ENCODE results near the gene EPS15.

DNA sequence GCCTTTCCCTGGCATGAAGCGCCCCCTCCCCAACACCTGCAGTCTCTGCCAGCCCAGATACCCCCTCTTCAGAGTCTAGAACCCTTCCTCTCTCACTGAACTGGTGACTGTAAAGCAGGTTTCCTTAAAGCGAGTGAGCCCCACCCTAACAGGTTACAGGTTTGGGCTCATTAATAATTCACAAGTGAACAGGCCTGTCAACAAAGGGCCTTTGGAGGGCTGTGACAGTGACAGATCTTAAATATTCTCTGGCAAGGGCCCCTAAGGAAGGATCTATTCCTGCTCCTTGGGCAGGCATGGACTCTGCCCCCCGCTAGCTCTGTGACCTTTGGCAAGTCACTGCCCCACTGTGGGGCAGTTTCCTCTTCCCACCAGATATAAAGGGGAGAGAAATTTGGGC is 183.1 kb downstream of the EPS15 start:
- TF ChIP-seq EZH2 (IDR thresholded peaks at IDR 0.05; ENCODE audit: low read length, unreplicated experiment): no peak
- TF ChIP-seq, protein P1, sequence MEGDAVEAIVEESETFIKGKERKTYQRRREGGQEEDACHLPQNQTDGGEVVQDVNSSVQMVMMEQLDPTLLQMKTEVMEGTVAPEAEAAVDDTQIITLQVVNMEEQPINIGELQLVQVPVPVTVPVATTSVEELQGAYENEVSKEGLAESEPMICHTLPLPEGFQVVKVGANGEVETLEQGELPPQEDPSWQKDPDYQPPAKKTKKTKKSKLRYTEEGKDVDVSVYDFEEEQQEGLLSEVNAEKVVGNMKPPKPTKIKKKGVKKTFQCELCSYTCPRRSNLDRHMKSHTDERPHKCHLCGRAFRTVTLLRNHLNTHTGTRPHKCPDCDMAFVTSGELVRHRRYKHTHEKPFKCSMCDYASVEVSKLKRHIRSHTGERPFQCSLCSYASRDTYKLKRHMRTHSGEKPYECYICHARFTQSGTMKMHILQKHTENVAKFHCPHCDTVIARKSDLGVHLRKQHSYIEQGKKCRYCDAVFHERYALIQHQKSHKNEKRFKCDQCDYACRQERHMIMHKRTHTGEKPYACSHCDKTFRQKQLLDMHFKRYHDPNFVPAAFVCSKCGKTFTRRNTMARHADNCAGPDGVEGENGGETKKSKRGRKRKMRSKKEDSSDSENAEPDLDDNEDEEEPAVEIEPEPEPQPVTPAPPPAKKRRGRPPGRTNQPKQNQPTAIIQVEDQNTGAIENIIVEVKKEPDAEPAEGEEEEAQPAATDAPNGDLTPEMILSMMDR (conservative IDR thresholded peaks at IDR 0.05; ENCODE audit: low read depth, low read length): no peak
